DMS114 treated with DMSO at 0.1 percent for 48 hours (cell line): ENCODE measurements around the gene DENND1B.

Source experiments
- DNase-seq: peaks from one replicate; lab custom pipeline; 2025; ENCODE audit not compliant: unreplicated experiment; lab: John Stamatoyannopoulos, UW

The DENND1B gene

GRCh38 chr1:197472141-197472540 lies 303.1 kb downstream of the DENND1B start:
- no peak for DNase-seq

- DNase-seq: no peak
Measured at GRCh38 chr1:197471248-197471985, 303.9 kb downstream of the DENND1B start.

- no peak for DNase-seq
Measured at GRCh38 chr1:197470330-197470729, 304.9 kb downstream of the DENND1B start.

- DNase-seq: no peak
Measured at GRCh38 chr1:197469620-197470210, 305.6 kb downstream of the DENND1B start.

- no peak for DNase-seq
Measured at GRCh38 chr1:197468543-197469175, 306.6 kb downstream of the DENND1B start.

- no peak for DNase-seq
Measured at GRCh38 chr1:197467881-197468280, 307.4 kb downstream of the DENND1B start.

GRCh38 chr1:197466813-197467212 lies 308.5 kb downstream of the DENND1B start:
- DNase-seq: no peak

GRCh38 chr1:197465528-197466327 lies 309.6 kb downstream of the DENND1B start:
- DNase-seq: no peak

GRCh38 chr1:197464044-197464443 lies 311.2 kb downstream of the DENND1B start:
- no peak for DNase-seq

- no peak for DNase-seq
Measured at GRCh38 chr1:197463142-197463541, 312.1 kb downstream of the DENND1B start.

GRCh38 chr1:197462539-197462938 lies 312.7 kb downstream of the DENND1B start:
- DNase-seq: no peak
